HG03135 (cell line): Measurements from ENCODE around the gene TXNRD2.

Experiments used
- ATAC-seq: cut with Tn5 transposase; IDR thresholded peaks from one replicate; pipeline ENCODE4 v1.9.1; 2021; ENCODE audit warnings: mild to moderate bottlenecking, moderate library complexity; ENCODE audit not compliant: unreplicated experiment

TXNRD2 gene

GRCh38 chr22:19866665-19867009 lies 75.0 kb downstream of the TXNRD2 start:
- ATAC-seq = no peak

- no peak for ATAC-seq
Observed at GRCh38 chr22:19865141-19865829, 76.3 kb downstream of the TXNRD2 start.

GRCh38 chr22:19864538-19865106 lies 77.0 kb downstream of the TXNRD2 start:
- no peak for ATAC-seq

GRCh38 chr22:19863571-19863970 lies 78.0 kb downstream of the TXNRD2 start:
- ATAC-seq = no peak

GRCh38 chr22:19862619-19863246 lies 78.9 kb downstream of the TXNRD2 start:
- ATAC-seq = no peak

- no peak for ATAC-seq
Observed at GRCh38 chr22:19859861-19860510, 81.6 kb downstream of the TXNRD2 start.

- no peak for ATAC-seq
Observed at GRCh38 chr22:19857382-19857781, 84.2 kb downstream of the TXNRD2 start.

- ATAC-seq = peak; percentile 22
Observed at GRCh38 chr22:19855504-19856409, 85.9 kb downstream of the TXNRD2 start.

- ATAC-seq = peak; percentile 82
Observed at GRCh38 chr22:19854778-19855503, 86.7 kb downstream of the TXNRD2 start, which contains the start of the genes GNB1L and RTL10. Gene GNB1L (minus strand): TSS chr22:19854874. CDS start chr22:19821355, 33,519 bp downstream. Gene RTL10 (minus strand): TSS chr22:19854874. CDS start chr22:19852261, 2,613 bp downstream.

- ATAC-seq = peak; percentile 6
Observed at GRCh38 chr22:19853879-19854777, 87.5 kb downstream of the TXNRD2 start.

GRCh38 chr22:19853058-19853878 lies 88.3 kb downstream of the TXNRD2 start:
- no peak for ATAC-seq

GRCh38 chr22:19852177-19852781 lies 89.3 kb downstream of the TXNRD2 start:
- ATAC-seq = no peak

- ATAC-seq = no peak
Observed at GRCh38 chr22:19851291-19852176, 90.1 kb downstream of the TXNRD2 start.

GRCh38 chr22:19850763-19851109 lies 90.9 kb downstream of the TXNRD2 start:
- no peak for ATAC-seq

GRCh38 chr22:19849835-19850762 lies 91.5 kb downstream of the TXNRD2 start:
- ATAC-seq = no peak
